Measurements from ENCODE around the gene LRMDA.

The LRMDA gene

DNA sequence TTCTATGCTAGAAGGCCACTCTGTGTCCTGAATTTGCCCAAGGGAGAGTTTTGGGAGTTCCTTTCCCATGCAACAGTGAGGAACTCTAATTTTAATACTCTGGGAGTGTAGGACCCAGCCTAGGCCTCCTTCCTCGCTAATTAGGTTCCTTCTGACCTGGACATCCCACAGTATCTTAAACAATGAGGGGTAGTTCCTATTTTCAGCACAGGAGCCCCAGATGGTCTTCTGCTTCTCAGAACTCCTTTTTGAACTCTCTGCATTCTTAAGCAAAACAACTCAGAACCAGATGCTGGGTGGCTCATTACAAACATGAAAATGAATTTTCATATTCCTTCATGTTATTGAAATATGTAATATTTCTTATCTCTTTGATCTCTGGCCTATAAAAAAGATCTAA is 116.9 kb downstream of the LRMDA start:
- no peak overlapping the region for H3K27ac ChIP-seq (ENCODE audit: extremely low read depth, low read depth, low read length)
- CTCF ChIA-PET = no interaction called here

GRCh38 chr10:75550191-75550590 is 118.8 kb downstream of the LRMDA start:
- no peak overlapping the region for H3K4me3 ChIP-seq (ENCODE audit: low read depth, low read length)
- 0 out of 2 replicates have a peak, but pooled peaks cover 5% of the 10 kb centered on the region for H3K4me1 ChIP-seq (ENCODE audit: control insufficient read depth, insufficient read depth, low read length)
- POLR2A ChIA-PET = no interaction called here
- TF ChIP-seq ZNF133 (tag by site-specific recombination; IDR thresholded peaks at IDR 0.05) (peak; percentile 94), KLF9 (tag by site-specific recombination; IDR thresholded peaks at IDR 0.05; ENCODE audit: low read depth) (no peak)
- H3K36me3 ChIP-seq (ENCODE audit: control insufficient read depth in 2 of 2, insufficient read depth in 1 of 2, low read length in 2 of 2) = no peaks in the 10 kb centered on the region
- no peak overlapping the region for H3K27ac ChIP-seq (ENCODE audit: extremely low read depth, low read depth, low read length)
- H3K9me3 ChIP-seq (ENCODE audit: control insufficient read depth, insufficient read depth, low read depth, low read length) = no peaks in the 10 kb centered on the region
- CTCF ChIA-PET = no interaction called here

More for the DNA sequence above, 116.9 kb downstream of the LRMDA start:
- POLR2A ChIA-PET = no interaction called here
- no peak for TF ChIP-seq ZFP41 (tag by site-specific recombination; IDR thresholded peaks at IDR 0.05; ENCODE audit: borderline replicate concordance)
- TF ChIP-seq, protein P1, sequence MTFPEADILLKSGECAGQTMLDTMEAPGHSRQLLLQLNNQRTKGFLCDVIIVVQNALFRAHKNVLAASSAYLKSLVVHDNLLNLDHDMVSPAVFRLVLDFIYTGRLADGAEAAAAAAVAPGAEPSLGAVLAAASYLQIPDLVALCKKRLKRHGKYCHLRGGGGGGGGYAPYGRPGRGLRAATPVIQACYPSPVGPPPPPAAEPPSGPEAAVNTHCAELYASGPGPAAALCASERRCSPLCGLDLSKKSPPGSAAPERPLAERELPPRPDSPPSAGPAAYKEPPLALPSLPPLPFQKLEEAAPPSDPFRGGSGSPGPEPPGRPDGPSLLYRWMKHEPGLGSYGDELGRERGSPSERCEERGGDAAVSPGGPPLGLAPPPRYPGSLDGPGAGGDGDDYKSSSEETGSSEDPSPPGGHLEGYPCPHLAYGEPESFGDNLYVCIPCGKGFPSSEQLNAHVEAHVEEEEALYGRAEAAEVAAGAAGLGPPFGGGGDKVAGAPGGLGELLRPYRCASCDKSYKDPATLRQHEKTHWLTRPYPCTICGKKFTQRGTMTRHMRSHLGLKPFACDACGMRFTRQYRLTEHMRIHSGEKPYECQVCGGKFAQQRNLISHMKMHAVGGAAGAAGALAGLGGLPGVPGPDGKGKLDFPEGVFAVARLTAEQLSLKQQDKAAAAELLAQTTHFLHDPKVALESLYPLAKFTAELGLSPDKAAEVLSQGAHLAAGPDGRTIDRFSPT (tag by site-specific recombination; IDR thresholded peaks at IDR 0.05) = no peak
- TF ChIP-seq ZFP3 (tag by site-specific recombination; IDR thresholded peaks at IDR 0.05; ENCODE audit: low read depth) = no peak
- no peak for TF ChIP-seq SP7 (tag by site-specific recombination; IDR thresholded peaks at IDR 0.05)
- no peak for TF ChIP-seq MEIS1 (CRISPR knock-in tag; IDR thresholded peaks at IDR 0.05; ENCODE audit: borderline replicate concordance)
- no peak for TF ChIP-seq YY2 (tag by site-specific recombination; IDR thresholded peaks at IDR 0.05)
- TF ChIP-seq ZFP69B (tag by site-specific recombination; IDR thresholded peaks at IDR 0.05) = no peak
- TF ChIP-seq, protein P2, sequence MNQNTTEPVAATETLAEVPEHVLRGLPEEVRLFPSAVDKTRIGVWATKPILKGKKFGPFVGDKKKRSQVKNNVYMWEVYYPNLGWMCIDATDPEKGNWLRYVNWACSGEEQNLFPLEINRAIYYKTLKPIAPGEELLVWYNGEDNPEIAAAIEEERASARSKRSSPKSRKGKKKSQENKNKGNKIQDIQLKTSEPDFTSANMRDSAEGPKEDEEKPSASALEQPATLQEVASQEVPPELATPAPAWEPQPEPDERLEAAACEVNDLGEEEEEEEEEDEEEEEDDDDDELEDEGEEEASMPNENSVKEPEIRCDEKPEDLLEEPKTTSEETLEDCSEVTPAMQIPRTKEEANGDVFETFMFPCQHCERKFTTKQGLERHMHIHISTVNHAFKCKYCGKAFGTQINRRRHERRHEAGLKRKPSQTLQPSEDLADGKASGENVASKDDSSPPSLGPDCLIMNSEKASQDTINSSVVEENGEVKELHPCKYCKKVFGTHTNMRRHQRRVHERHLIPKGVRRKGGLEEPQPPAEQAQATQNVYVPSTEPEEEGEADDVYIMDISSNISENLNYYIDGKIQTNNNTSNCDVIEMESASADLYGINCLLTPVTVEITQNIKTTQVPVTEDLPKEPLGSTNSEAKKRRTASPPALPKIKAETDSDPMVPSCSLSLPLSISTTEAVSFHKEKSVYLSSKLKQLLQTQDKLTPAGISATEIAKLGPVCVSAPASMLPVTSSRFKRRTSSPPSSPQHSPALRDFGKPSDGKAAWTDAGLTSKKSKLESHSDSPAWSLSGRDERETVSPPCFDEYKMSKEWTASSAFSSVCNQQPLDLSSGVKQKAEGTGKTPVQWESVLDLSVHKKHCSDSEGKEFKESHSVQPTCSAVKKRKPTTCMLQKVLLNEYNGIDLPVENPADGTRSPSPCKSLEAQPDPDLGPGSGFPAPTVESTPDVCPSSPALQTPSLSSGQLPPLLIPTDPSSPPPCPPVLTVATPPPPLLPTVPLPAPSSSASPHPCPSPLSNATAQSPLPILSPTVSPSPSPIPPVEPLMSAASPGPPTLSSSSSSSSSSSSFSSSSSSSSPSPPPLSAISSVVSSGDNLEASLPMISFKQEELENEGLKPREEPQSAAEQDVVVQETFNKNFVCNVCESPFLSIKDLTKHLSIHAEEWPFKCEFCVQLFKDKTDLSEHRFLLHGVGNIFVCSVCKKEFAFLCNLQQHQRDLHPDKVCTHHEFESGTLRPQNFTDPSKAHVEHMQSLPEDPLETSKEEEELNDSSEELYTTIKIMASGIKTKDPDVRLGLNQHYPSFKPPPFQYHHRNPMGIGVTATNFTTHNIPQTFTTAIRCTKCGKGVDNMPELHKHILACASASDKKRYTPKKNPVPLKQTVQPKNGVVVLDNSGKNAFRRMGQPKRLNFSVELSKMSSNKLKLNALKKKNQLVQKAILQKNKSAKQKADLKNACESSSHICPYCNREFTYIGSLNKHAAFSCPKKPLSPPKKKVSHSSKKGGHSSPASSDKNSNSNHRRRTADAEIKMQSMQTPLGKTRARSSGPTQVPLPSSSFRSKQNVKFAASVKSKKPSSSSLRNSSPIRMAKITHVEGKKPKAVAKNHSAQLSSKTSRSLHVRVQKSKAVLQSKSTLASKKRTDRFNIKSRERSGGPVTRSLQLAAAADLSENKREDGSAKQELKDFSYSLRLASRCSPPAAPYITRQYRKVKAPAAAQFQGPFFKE (tag by site-specific recombination; IDR thresholded peaks at IDR 0.05; ENCODE audit: borderline replicate concordance) = no peak
- TF ChIP-seq OSR2 (tag by site-specific recombination; IDR thresholded peaks at IDR 0.05) = no peak
- TF ChIP-seq, protein P3, sequence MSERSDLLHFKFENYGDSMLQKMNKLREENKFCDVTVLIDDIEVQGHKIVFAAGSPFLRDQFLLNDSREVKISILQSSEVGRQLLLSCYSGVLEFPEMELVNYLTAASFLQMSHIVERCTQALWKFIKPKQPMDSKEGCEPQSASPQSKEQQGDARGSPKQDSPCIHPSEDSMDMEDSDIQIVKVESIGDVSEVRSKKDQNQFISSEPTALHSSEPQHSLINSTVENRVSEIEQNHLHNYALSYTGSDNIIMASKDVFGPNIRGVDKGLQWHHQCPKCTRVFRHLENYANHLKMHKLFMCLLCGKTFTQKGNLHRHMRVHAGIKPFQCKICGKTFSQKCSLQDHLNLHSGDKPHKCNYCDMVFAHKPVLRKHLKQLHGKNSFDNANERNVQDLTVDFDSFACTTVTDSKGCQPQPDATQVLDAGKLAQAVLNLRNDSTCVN (tag by site-specific recombination; optimal IDR thresholded peaks at IDR 0.05) = no peak
- no peak for TF ChIP-seq ZNF596 (tag by site-specific recombination; IDR thresholded peaks at IDR 0.05)
- no peak for TF ChIP-seq YY1 (tag by site-specific recombination; IDR thresholded peaks at IDR 0.05)
- H3K36me3 ChIP-seq (ENCODE audit: control insufficient read depth in 2 of 2, insufficient read depth in 1 of 2, low read length in 2 of 2) = no peaks in the 10 kb centered on the region
- H3K9me3 ChIP-seq (ENCODE audit: control insufficient read depth, insufficient read depth, low read depth, low read length) = no peaks in the 10 kb centered on the region
- H3K4me3 ChIP-seq (ENCODE audit: low read depth, low read length) = no peak overlapping the region
- 0 out of 2 replicates have a peak, but pooled peaks cover 5% of the 10 kb centered on the region for H3K4me1 ChIP-seq (ENCODE audit: control insufficient read depth, insufficient read depth, low read length)
